H1 (cell line): ENCODE results near the gene F5. TPM values are rescaled to one million over a fixed set of nuclear protein-coding genes. Genes with fewer than 3 reads are reported as not detected.

Experiments used
- CTCF ChIA-PET: fragments of 300-600 bp; sonication (Branson Sonifier 250); formaldehyde crosslinking; loops from one replicate; lab custom pipeline; 2021; ENCODE audit not compliant: partially characterized antibody; lab: Charles Lee
- POLR2A ChIA-PET: fragments of 300-600 bp; sonication (Branson Sonifier 250); formaldehyde crosslinking; loops from one replicate; lab custom pipeline; 2021; ENCODE audit warnings: inconsistent platforms; ENCODE audit not compliant: partially characterized antibody; lab: Charles Lee
- DNase-seq, 2 experiments: peaks; one replicate each; pipeline versions ENCODE4 v3.0.0 to v3.0.0-alpha.2; 2010 to 2022; ENCODE audit warnings: low spot score in 2 of 2, low read depth in 1 of 2, mixed read lengths in 1 of 2
- FAIRE-seq: peaks from 2 replicates; lab custom pipeline; 2011; peaks lifted over from hg19 to GRCh38; lab: Jason Lieb, UNC
- H2AFZ ChIP-seq: 2 replicates; pipeline ENCODE4 v1.8.1; 2012; ENCODE audit warnings: low read length, inconsistent platforms
- H2AK5ac ChIP-seq: 2 replicates; pipeline ENCODE4 v1.6.1; 2013; ENCODE audit warnings: low read depth, low read length
- H2BK120ac ChIP-seq: replicated peaks from 2 replicates; pipeline ENCODE3; 2013; ENCODE audit warnings: low read depth, low read length, inconsistent platforms
- H2BK12ac ChIP-seq: 2 replicates; pipeline ENCODE4 v1.6.1; 2013; ENCODE audit warnings: low read depth, low read length
- H2BK15ac ChIP-seq: 2 replicates; pipeline ENCODE4 v1.6.1; 2013; ENCODE audit warnings: low read length
- H2BK20ac ChIP-seq: 2 replicates; pipeline ENCODE4 v1.6.1; 2013; ENCODE audit warnings: low read length
- H2BK5ac ChIP-seq: 2 replicates; pipeline ENCODE4 v1.6.1; 2013; ENCODE audit warnings: low read depth, low read length
- H3K14ac ChIP-seq: 2 replicates; pipeline ENCODE4 v1.6.1; 2013; ENCODE audit warnings: inconsistent platforms; ENCODE audit not compliant: insufficient read length
- H3K18ac ChIP-seq: 2 replicates; pipeline ENCODE4 v1.6.1; 2013; ENCODE audit warnings: low read length; ENCODE audit errors: extremely low read depth
- H3K23ac ChIP-seq: 2 replicates; pipeline ENCODE4 v1.6.1; 2013; ENCODE audit warnings: inconsistent platforms; ENCODE audit not compliant: insufficient read length
- H3K23me2 ChIP-seq: 2 replicates; pipeline ENCODE4 v1.6.1; 2013; ENCODE audit warnings: low read depth, low read length
- H3K27ac ChIP-seq: 2 replicates; pipeline ENCODE4 v1.6.1; 2011; ENCODE audit warnings: low read depth, low read length, inconsistent platforms
- H3K27me3 ChIP-seq, 4 experiments: replicated peaks in 1 of 4; 1 replicate in 1 of 4; 2 replicates in 3 of 4; pipeline versions ENCODE4 v1.6.1 to v1.8.1; 2011 to 2013; ENCODE audit warnings: low read length in 3 of 4, mild to moderate bottlenecking in 3 of 4, inconsistent platforms in 2 of 4, mixed read lengths in 2 of 4, moderate library complexity in 1 of 4; ENCODE audit not compliant: control insufficient read depth in 3 of 4, insufficient read depth in 3 of 4; ENCODE audit errors: extremely low read depth in 1 of 4
- H3K36me3 ChIP-seq, 4 experiments: 2 replicates each; pipeline versions ENCODE4 v1.6.1 to v1.8.1; 2011 to 2013; ENCODE audit warnings: mild to moderate bottlenecking in 4 of 4, low read length in 3 of 4, moderate library complexity in 2 of 4, control low read depth in 1 of 4, inconsistent platforms in 1 of 4; ENCODE audit not compliant: insufficient read depth in 4 of 4, control insufficient read depth in 2 of 4
- H3K4ac ChIP-seq: replicated peaks from 2 replicates; pipeline ENCODE3; 2013; ENCODE audit warnings: low read length, low read depth, mixed read lengths, inconsistent platforms; ENCODE audit not compliant: insufficient read length
- H3K4me1 ChIP-seq, 4 experiments: replicated peaks in 1 of 4; 1 replicate in 1 of 4; 2 replicates in 3 of 4; pipeline versions ENCODE4 v1.6.1 to v1.8.1; 2011 to 2013; ENCODE audit warnings: low read length in 3 of 4, inconsistent platforms in 2 of 4, mixed read lengths in 1 of 4; ENCODE audit not compliant: insufficient read depth in 4 of 4, control insufficient read depth in 3 of 4
- H3K4me2 ChIP-seq, 2 experiments: 2 replicates each; pipeline versions ENCODE4 v1.6.1 to v1.8.1; 2011 to 2013; ENCODE audit warnings: low read depth in 2 of 2, low read length in 2 of 2, control low read depth in 1 of 2, inconsistent platforms in 1 of 2, mild to moderate bottlenecking in 1 of 2; ENCODE audit not compliant: insufficient read depth in 1 of 2
- H3K4me3 ChIP-seq, 4 experiments: fragments of 200-600, 300-600 bp in 1 of 4; sonication (generic), shearing (Covaris generic), sonication (Bioruptor Twin) in 1 of 4; 2 replicates each; pipeline versions ENCODE4 v1.5.1 to v1.8.1; 2011 to 2016; ENCODE audit warnings: low read length in 4 of 4, low read depth in 3 of 4, control low read depth in 2 of 4, inconsistent platforms in 2 of 4, mild to moderate bottlenecking in 2 of 4, mixed read lengths in 1 of 4, moderate library complexity in 1 of 4; ENCODE audit not compliant: insufficient read depth in 2 of 4; ENCODE audit errors: extremely low read depth in 1 of 4
- H3K56ac ChIP-seq: replicated peaks from 2 replicates; pipeline ENCODE3; 2013; ENCODE audit warnings: low read depth, mild to moderate bottlenecking, mixed read lengths, low read length, inconsistent platforms; ENCODE audit not compliant: insufficient read length
- H3K79me1 ChIP-seq: 2 replicates; pipeline ENCODE4 v1.6.1; 2013; ENCODE audit warnings: low read depth, low read length, control low read depth
- H3K79me2 ChIP-seq, 2 experiments: 2 replicates each; pipeline versions ENCODE4 v1.6.1 to v1.8.1; 2012 to 2013; ENCODE audit warnings: low read length in 2 of 2, mild to moderate bottlenecking in 2 of 2, inconsistent platforms in 1 of 2; ENCODE audit not compliant: insufficient read depth in 2 of 2, control insufficient read depth in 1 of 2
- H3K9ac ChIP-seq, 4 experiments: replicated peaks in 1 of 4; 1 replicate in 1 of 4; 2 replicates in 3 of 4; pipeline versions ENCODE4 v1.6.1 to v1.8.1; 2011 to 2013; ENCODE audit warnings: low read depth in 3 of 4, low read length in 3 of 4, control low read depth in 2 of 4, mild to moderate bottlenecking in 2 of 4, moderate library complexity in 2 of 4, inconsistent platforms in 1 of 4; ENCODE audit errors: extremely low read depth in 1 of 4
- H3K9me3 ChIP-seq, 2 experiments: 2 replicates each; pipeline versions ENCODE4 v1.6.1 to v1.8.1; 2012 to 2013; ENCODE audit warnings: mild to moderate bottlenecking in 2 of 2, moderate library complexity in 2 of 2, control low read depth in 1 of 2, inconsistent platforms in 1 of 2, low read depth in 1 of 2, low read length in 1 of 2, mixed read lengths in 1 of 2; ENCODE audit not compliant: insufficient read depth in 2 of 2
- H4K20me1 ChIP-seq, 2 experiments: replicated peaks in 1 of 2; 2 replicates each; pipeline versions ENCODE3 to v1.8.1; 2011 to 2013; ENCODE audit warnings: inconsistent platforms in 2 of 2, low read length in 2 of 2, mild to moderate bottlenecking in 1 of 2; ENCODE audit not compliant: insufficient read depth in 2 of 2, control insufficient read depth in 1 of 2
- H4K5ac ChIP-seq: 2 replicates; pipeline ENCODE4 v1.6.1; 2013; ENCODE audit warnings: low read length, low read depth, mixed read lengths, inconsistent platforms; ENCODE audit not compliant: insufficient read length
- H4K8ac ChIP-seq: 2 replicates; pipeline ENCODE4 v1.8.0; 2013; ENCODE audit warnings: mild to moderate bottlenecking, moderate library complexity, low read length, inconsistent platforms; ENCODE audit not compliant: insufficient read depth; ENCODE audit errors: extremely low read depth
- H4K91ac ChIP-seq: replicated peaks from 2 replicates; pipeline ENCODE3; 2013; ENCODE audit warnings: low read length, mixed read lengths, inconsistent platforms; ENCODE audit not compliant: insufficient read length
- CHD1 ChIP-seq: IDR thresholded peaks from 2 replicates; pipeline ENCODE4 v1.6.1; 2012; ENCODE audit warnings: low read depth, low read length, improper control_type of control experiment
- CTBP2 ChIP-seq: IDR thresholded peaks from 2 replicates; pipeline ENCODE4 v1.7.0; 2011; ENCODE audit warnings: borderline replicate concordance, mild to moderate bottlenecking, moderate library complexity, mixed read lengths, low read length; ENCODE audit not compliant: insufficient read depth, insufficient read length
- EZH2 ChIP-seq: fragments of 200-600 bp; sonication (generic); IDR thresholded peaks from 2 replicates; pipeline ENCODE4 v1.7.1; 2012; ENCODE audit warnings: low read depth, mild to moderate bottlenecking, moderate library complexity, low read length, inconsistent platforms; ENCODE audit not compliant: severe bottlenecking
- FOSL1 ChIP-seq: IDR thresholded peaks from 2 replicates; pipeline ENCODE4 v1.6.1; 2011; ENCODE audit warnings: mild to moderate bottlenecking, low read depth, low read length, moderate library complexity; ENCODE audit not compliant: insufficient read depth
- GTF2F1 ChIP-seq: IDR thresholded peaks from 2 replicates; pipeline ENCODE4 v1.6.1; 2012; ENCODE audit warnings: low read depth, low read length, improper control_type of control experiment, borderline replicate concordance
- JUND ChIP-seq: IDR thresholded peaks from 2 replicates; pipeline ENCODE4 v1.6.1; 2011; ENCODE audit warnings: mild to moderate bottlenecking, improper control_type of control experiment, low read length
- NRF1 ChIP-seq: IDR thresholded peaks from 2 replicates; pipeline ENCODE4 v1.6.1; 2011; ENCODE audit warnings: mild to moderate bottlenecking, low read depth, low read length, improper control_type of control experiment
- RBBP5 ChIP-seq: IDR thresholded peaks from 2 replicates; pipeline ENCODE4 v1.7.1; 2012; ENCODE audit warnings: low read depth, mild to moderate bottlenecking, inconsistent platforms, low read length, moderate library complexity, borderline replicate concordance
- RNF2 ChIP-seq: fragments of 200-900, 300-1000 bp; sonication (generic); IDR thresholded peaks from 2 replicates; pipeline ENCODE4 v1.7.1; 2016; ENCODE audit warnings: borderline replicate concordance, low read depth, mild to moderate bottlenecking, antibody characterized with exemption, low read length; ENCODE audit not compliant: poor library complexity, severe bottlenecking; ENCODE audit errors: missing control alignments
- SUZ12 ChIP-seq: fragments of 200-600 bp; sonication (generic); IDR thresholded peaks from 2 replicates; pipeline ENCODE4 v1.6.1; 2012; ENCODE audit warnings: mild to moderate bottlenecking, inconsistent platforms, low read length, moderate library complexity, mixed read lengths
- WGBS, 2 experiments: shearing (Covaris generic) in 1 of 2; methylation state at CpG; one replicate each; pipeline versions ENCODE4 v1.1.6 to v1.1.7; 2013 to 2015; ENCODE audit warnings: low lambda C conversion rate in 2 of 2, mixed read lengths in 2 of 2, inconsistent platforms in 1 of 2, low coverage in 1 of 2, missing lambda C conversion rate in 1 of 2; ENCODE audit not compliant: insufficient replicate concordance in 2 of 2, insufficient coverage in 1 of 2, insufficient read length in 1 of 2; ENCODE audit errors: extremely low coverage in 1 of 2, missing lambda C conversion rate in 1 of 2; 5-methylcytosine and 5-hydroxymethylcytosine counted together
- polyA plus RNA-seq, 7 experiments: library from polyadenylated mRNA; depleted of rRNA in 3 of 7; stranded (reverse) in 5 of 7; unstranded in 2 of 7; fragments of >200 nt in 5 of 7; fragments of 200-250 nt in 2 of 7; gene quantifications; 1 replicate in 5 of 7; 2 replicates in 1 of 7; 4 replicates in 1 of 7; pipeline versions ENCODE4 v1.2.1 to v1.2.3, GENCODE V29; 2011 to 2013; ENCODE audit warnings: missing spikeins in 2 of 7, mixed read lengths in 2 of 7
- total RNA-seq: library from RNA; stranded (reverse); fragmentation: NEBNext Ultra II Directional; extraction: Animal tissue kit (Norgen Biotek cat#: 25700); gene quantifications from 2 replicates; pipeline ENCODE4 v1.2.1, GENCODE V29; 2021

The F5 gene
- total and polyA plus RNA-seq, 2 of the 8 experiments (the other 6 are each of a cell fraction or from before 2014, with no cell fraction given), result 0.04 to 0.06 TPM

DNA sequence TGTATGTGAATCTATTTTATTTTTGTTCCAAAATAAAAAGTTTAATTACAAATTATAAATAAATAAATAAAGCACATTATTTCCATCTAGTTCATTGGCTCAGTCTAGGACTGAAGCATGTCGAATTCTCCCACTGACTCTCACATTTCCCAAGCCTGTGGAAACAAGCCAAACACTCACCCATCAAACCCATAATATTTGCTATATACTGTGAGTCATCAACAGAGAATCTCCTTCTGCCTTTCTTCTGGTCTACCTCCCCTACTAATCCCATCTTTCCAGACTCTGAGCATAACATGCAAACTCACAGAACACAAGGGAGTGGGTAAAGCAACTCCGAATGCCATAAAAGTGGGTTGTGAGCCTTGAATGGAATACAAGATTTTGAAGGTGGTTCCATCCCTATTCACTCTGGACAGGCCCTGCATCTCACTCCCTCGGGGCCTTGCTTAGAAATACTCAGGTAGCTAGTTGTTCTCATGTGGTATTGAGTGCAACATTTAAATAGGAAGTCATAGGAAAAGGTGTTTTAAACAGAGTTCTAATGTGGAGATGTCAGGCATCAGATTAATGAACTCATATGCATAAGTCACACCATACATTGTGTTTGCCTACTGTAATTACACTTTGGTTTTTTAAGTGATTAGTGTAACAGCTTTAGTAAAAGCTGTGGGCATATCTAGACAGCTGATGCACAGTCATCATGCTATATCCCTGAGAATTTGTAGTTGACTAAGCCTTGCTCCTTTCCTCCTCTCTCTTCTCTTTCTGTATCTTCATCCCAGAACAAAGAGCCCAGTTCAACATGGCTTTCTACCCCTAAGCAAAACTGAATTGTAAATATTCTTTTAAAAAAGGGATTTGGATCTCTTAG is 47.0 kb downstream of the F5 start:
- POLR2A ChIA-PET, result no interaction called here
- no peak overlapping the region for H2BK120ac ChIP-seq

More for the DNA sequence above, 47.0 kb downstream of the F5 start:
- no peak overlapping the region for H3K14ac ChIP-seq
- no peak overlapping the region for H3K18ac ChIP-seq
- H3K36me3 ChIP-seq, result no peaks in the 10 kb centered on the region
- H4K91ac ChIP-seq, result no peak overlapping the region
- 86% methylated on average over 3 of the region's 3 CpGs; no CpG with 5 or more reads in 1 of the 2 experiments for WGBS, 2 experiments
- TF ChIP-seq EZH2 (no peak), JUND (no peak), FOSL1 (no peak), RBBP5 (no peak), NRF1 (no peak), GTF2F1 (no peak), SUZ12 (no peak), RNF2 (no peak), CTBP2 (no peak), CHD1 (no peak)
- no peaks in the 10 kb centered on the region for H4K20me1 ChIP-seq
- H3K27me3 ChIP-seq, result no peaks in the 10 kb centered on the region
- no peaks in the 10 kb centered on the region for H3K9me3 ChIP-seq
- H3K79me2 ChIP-seq, result no peaks in the 10 kb centered on the region
- no peak overlapping the region for H2BK20ac ChIP-seq
- FAIRE-seq (no peak), DNase-seq (no peak)
- H2BK12ac ChIP-seq, result no peak overlapping the region
- H3K27ac ChIP-seq, result no peak overlapping the region
- no peak overlapping the region for H3K23ac ChIP-seq
- H3K4ac ChIP-seq, result no peak overlapping the region
- no peak overlapping the region for H2AK5ac ChIP-seq
- H3K23me2 ChIP-seq, result no peaks in the 10 kb centered on the region
- H3K56ac ChIP-seq, result no peak overlapping the region
- no peak overlapping the region for H3K4me3 ChIP-seq
- no peak overlapping the region for H3K4me2 ChIP-seq
- no peak overlapping the region for H2BK5ac ChIP-seq
- CTCF ChIA-PET, result interaction anchor here (1.1 kb wide), 1 partner anchor 70 kb away, joined by 3 read pairs; no protein-coding TSS in a partner anchor
- H3K9ac ChIP-seq, result no peak overlapping the region
- H3K4me1 ChIP-seq, result no peaks in the 10 kb centered on the region
- no peaks in the 10 kb centered on the region for H3K79me1 ChIP-seq
- no peak overlapping the region for H4K5ac ChIP-seq
- no peak overlapping the region for H4K8ac ChIP-seq
- H2AFZ ChIP-seq, result no peak overlapping the region
- no peak overlapping the region for H2BK15ac ChIP-seq
